ENCODE results near the gene MYL3.

Gene MYL3

GRCh38 chr3:46883054-46883829, 20.0 kb upstream of the MYL3 start:
- DNase-seq (ENCODE audit: low read depth in 2 of 2), result no peak

GRCh38 chr3:46882377-46883053, 19.3 kb upstream of the MYL3 start:
- DNase-seq (ENCODE audit: low read depth in 2 of 2), result no peak

GRCh38 chr3:46881596-46882376, 18.5 kb upstream of the MYL3 start:
- no peak for DNase-seq (ENCODE audit: low read depth in 2 of 2)

- DNase-seq (ENCODE audit: low read depth in 2 of 2), result no peak
These were observed 17.8 kb upstream of the MYL3 start for GRCh38 chr3:46880884-46881595.

- no peak for DNase-seq (ENCODE audit: low read depth in 2 of 2)
These were observed 15.7 kb upstream of the MYL3 start for GRCh38 chr3:46878781-46879436.

- no peak for DNase-seq (ENCODE audit: low read depth in 2 of 2)
These were observed 14.3 kb upstream of the MYL3 start, which contains the start of gene PTH1R for GRCh38 chr3:46877406-46878125. Gene PTH1R (plus strand): TSS chr3:46877721. CDS start chr3:46883560, 5,839 bp downstream.

GRCh38 chr3:46876313-46877300, 13.4 kb upstream of the MYL3 start:
- DNase-seq (ENCODE audit: low read depth in 2 of 2), result no peak

GRCh38 chr3:46875560-46875959, 12.3 kb upstream of the MYL3 start:
- DNase-seq (ENCODE audit: low read depth in 2 of 2), result no peak

GRCh38 chr3:46874430-46874829, 11.2 kb upstream of the MYL3 start:
- no peak for DNase-seq (ENCODE audit: low read depth in 2 of 2)

- DNase-seq (ENCODE audit: low read depth in 2 of 2), result no peak
These were observed 10.3 kb upstream of the MYL3 start for GRCh38 chr3:46873521-46873920.

GRCh38 chr3:46871222-46871621, 8.0 kb upstream of the MYL3 start:
- DNase-seq (ENCODE audit: low read depth in 2 of 2), result no peak

- no peak for DNase-seq (ENCODE audit: low read depth in 2 of 2)
These were observed 7.4 kb upstream of the MYL3 start for GRCh38 chr3:46870651-46871050.

GRCh38 chr3:46869440-46869839, 6.2 kb upstream of the MYL3 start:
- no peak for DNase-seq (ENCODE audit: low read depth in 2 of 2)

- no peak for DNase-seq (ENCODE audit: low read depth in 2 of 2)
These were observed 5.7 kb upstream of the MYL3 start for GRCh38 chr3:46868948-46869347.

GRCh38 chr3:46868287-46868686, 5.0 kb upstream of the MYL3 start:
- DNase-seq (ENCODE audit: low read depth in 2 of 2), result no peak

GRCh38 chr3:46867550-46867898, 4.3 kb upstream of the MYL3 start:
- DNase-seq (ENCODE audit: low read depth in 2 of 2), result no peak

GRCh38 chr3:46866720-46867549, 3.7 kb upstream of the MYL3 start:
- peak; percentile 74 to 82 for DNase-seq (ENCODE audit: low read depth in 2 of 2)

GRCh38 chr3:46866032-46866595, 2.9 kb upstream of the MYL3 start:
- DNase-seq (ENCODE audit: low read depth in 2 of 2), result no peak

All from stimulated activated CD8-positive, alpha-beta memory T cell treated with anti-CD3 and anti-CD28 coated beads, Interleukin-2, amount 100 ng/mL, for 48 hours (primary cell).